Measurements from ENCODE around the gene VPS8. TPM values are rescaled to one million over a fixed set of nuclear protein-coding genes. Genes with fewer than 3 reads are reported as not detected.
"Not testable (repeated sequence)": the region's sequence is repeated elsewhere in the genome, so short reads cannot be mapped to it uniquely, and the experiment has no call there.

VPS8 gene
- total RNA-seq, 1 donor from 2014 or later = 48.2 TPM

DNA sequence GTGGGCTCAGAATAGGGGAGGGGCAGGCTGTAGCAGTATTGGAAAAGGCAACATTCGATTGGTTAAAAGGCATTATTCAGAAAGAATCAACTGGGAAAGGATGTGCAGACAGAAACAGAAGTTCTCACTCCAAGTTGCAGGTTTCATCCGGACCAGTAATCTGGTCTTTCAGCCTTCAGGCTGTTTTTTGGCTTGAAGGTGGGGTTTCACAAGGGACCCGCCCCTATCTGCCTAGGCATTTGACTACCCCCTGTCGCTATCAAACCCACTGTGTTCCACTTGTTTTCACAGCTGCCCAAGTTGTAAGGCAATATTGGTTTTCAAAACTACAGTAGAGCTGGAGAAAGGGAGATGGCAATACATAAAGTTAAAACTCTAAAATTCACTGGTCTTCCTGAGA is 96.9 kb downstream of the VPS8 start:
- DNase-seq (ENCODE audit: extremely low read depth, low read depth, low spot score) = no peak

DNA sequence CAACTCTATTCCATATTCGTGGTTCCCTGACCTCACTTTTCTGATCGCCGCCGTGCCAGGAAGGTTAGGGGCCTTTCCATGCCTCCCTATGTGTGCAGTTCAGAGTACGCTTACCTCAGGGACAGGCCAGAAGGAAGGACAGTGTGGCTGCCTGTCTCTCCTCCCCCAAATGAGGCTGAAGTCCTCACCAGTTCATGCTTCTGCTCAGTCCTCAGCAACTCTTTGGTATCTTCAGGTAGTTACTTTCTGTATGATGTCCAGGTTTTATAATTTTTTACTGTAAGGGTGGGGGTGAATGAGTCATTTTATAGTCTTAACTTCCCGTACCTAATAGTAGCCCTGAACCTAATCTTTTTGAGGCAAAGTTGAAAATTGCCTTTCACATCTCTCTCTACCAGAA is 98.7 kb downstream of the VPS8 start:
- DNase-seq (ENCODE audit: extremely low read depth, low read depth, low spot score) = no peak

DNA sequence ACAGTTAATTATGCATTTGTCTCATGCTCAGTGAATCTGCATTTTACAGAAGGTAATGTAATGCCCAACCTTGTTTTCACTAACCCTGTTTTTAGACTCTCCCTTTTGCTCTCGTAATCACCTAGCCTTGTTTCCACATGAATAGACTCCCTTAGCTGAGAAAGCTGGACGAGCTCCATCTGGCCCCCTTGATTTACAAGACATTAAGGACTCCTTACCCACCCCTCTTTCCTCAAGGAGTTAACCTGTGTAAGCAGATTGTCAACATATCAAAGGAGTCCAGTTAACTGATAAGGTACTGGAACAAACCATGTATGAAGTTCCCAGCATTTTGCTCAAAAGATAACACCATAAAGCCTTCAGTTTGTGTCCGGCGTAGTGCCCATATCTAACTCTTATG is 99.6 kb downstream of the VPS8 start:
- no peak for DNase-seq (ENCODE audit: extremely low read depth, low read depth, low spot score)

DNA sequence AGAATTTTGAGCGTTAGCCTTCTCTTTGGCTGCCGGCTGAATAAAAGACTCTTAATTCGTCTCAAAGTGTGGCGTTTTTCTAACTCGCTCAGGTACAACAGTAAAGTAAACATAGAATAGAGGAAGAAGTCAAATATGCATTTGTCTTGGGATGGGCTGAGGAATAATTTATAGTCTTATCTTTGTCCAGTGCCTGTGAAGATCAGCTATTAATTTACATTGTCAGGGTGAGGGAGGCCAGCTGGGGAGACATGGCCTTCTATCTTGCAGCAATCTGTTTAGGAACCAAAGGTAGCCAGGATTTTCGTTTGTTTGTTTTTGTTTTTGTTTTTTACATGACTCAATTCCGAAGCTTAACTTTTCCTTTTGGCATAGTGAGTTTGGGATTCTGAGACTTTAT is 100.2 kb downstream of the VPS8 start:
- DNase-seq (ENCODE audit: extremely low read depth, low read depth, low spot score) = no peak

DNA sequence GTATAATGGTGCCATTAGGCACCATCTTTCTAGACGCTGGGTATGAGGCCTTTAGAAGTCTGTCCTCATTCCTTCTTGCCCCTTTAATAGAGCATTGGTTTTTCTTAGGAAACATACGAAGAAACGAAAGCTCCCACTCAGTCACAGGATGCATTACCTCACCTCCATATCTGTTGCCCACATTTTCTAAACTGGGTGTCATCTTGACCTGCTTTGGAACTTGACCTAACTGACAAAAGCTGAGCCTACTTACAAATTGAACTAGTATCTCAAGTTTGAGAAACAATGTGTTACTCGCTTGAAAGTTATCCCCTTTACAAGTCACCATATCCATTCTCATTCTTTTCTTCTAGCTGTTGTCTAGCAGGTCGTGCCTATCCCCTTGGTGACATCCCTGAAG is 102.7 kb downstream of the VPS8 start:
- DNase-seq (ENCODE audit: extremely low read depth, low read depth, low spot score) = no peak

DNA sequence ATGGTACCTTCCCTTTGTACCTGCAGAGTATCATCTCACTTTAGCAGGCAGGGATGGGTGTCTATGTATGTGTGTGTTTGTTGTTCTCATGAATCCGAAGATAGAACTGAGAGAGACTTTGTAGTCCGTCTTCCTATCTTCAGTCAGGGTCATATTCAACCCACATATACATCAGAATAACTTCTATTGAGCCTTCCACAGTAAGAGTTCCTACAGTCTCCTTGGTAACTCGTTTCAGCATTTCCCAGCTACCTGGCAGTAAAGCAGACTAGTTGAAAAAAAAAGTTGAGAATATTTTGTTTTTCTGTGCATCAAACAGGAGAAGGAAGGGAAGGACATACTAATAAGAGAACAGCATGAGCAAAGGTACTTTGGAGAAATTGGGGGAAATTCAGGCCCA is 106.8 kb downstream of the VPS8 start:
- no peak for DNase-seq (ENCODE audit: extremely low read depth, low read depth, low spot score)

DNA sequence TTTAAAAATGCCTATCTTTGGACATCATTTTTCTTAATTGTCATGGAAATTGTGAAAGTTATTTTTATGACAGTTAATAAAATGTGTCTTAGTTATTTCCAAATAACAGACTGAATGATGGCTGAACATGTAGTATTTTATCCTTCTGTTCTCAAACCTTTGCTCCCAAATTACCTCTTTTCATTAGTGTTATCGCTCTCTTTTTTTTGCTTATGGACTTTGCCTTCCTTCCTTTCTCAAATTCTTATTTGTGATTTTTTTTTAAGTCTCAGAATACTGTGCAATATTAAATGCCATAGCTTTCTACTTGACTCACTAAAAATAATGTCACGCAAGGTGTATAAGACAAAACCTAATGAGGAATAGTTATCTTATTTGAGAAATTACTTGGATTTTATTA is 107.7 kb downstream of the VPS8 start:
- no peak for DNase-seq (ENCODE audit: extremely low read depth, low read depth, low spot score)

DNA sequence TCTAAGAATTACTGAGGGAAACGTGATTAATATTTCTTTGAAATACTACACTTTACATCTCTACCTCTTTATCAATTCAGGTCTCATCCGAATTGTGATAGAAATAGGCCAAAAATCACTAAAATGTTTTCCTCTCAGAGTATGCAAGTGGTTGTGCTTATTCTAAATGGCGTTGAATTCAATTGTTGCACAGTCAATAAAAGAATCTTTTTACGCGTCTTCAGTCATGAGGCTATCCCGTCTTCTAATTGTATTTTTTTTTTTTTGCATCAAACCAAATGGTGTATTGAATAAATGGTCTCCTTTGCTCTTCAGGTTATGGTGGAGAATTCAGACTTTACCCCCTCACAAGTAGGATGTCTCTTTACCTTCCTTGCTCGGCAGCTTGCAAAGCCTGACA is 112.6 kb downstream of the VPS8 start:
- DNase-seq (ENCODE audit: extremely low read depth, low read depth, low spot score) = no peak

DNA sequence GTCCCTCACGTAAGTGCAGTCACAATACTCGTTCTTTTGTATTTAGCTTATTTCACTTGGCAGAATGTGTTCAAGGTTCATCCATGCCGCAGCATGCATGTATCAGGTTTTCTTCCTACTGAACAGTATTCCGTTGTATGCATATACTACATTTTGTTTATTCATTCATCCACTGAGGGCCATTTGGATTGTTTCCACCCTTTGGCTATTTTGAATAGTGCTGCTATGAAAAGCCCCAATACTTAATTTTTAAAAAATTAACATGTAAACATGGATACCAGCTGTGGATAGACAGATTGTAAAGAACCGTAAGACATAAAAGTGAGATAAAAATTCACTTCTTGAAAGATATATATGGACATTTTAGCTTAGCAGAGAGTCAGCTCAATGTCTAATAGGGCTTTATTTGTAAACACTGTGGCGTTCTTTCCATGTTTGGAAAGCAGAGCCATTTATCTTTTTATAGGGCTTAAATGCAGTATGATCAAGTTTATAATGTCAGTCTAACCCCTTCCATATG is 115.9 kb downstream of the VPS8 start:
- DNase-seq (ENCODE audit: extremely low read depth, low read depth, low spot score) = no peak

DNA sequence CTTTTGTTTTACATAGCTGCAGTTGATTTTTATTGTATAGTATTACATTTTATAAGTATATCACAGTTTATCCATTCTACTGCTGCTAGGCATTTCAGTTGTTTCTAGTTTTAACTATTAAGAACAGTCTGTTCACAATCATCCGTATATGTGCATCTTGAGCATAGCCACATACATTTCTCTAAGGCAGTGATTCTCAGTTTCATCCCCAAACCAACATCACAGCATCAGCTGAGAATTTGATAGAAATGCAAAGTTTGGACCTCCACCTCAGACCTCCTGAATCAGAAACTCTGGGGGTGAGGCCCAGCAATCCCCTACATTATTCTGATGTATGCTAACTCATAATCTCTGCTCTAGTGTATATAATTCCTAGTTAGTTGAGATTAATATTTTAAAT is 120.8 kb downstream of the VPS8 start:
- DNase-seq (ENCODE audit: extremely low read depth, low read depth, low spot score) = no peak

DNA sequence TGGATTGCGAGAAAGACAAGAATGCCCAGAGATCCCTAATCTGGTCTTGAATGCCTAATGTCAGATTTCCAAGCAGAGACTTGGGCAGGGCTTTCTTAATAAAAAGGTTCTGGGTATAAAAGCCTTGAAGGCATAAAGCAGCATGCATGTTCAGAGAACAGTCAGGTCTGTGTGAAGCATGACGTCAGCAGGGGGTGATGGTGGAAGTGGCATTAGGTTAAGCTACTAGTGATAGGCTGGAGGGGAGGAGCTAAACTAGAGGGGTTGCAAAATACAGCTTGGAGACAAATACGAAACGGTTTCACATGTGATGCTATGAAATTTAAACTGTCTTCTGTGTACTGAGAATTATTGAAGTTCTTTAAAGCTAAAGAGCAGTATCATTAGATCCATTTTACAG is 125.6 kb downstream of the VPS8 start:
- no peak for DNase-seq (ENCODE audit: extremely low read depth, low read depth, low spot score)

DNA sequence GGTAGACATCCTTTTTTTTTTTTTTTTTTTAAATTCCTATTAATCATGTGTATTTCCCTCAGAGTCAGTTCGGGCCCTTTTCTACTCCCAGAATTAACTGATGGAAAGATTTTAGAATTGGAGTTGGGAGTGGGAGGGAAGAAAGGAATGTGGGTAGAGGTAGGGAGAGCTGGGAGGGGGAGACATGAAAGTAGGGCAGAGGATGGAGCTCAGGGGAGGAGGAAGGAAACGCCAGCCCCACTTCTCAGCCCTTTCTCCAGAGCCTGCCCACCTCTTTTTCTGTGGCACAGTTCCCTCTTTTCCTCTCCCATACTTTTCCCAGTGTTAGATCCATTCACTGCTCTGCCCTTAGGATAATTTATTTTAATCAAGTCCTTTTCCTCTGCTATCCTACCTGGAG is 129.4 kb downstream of the VPS8 start:
- no peak for DNase-seq (ENCODE audit: extremely low read depth, low read depth, low spot score)

DNA sequence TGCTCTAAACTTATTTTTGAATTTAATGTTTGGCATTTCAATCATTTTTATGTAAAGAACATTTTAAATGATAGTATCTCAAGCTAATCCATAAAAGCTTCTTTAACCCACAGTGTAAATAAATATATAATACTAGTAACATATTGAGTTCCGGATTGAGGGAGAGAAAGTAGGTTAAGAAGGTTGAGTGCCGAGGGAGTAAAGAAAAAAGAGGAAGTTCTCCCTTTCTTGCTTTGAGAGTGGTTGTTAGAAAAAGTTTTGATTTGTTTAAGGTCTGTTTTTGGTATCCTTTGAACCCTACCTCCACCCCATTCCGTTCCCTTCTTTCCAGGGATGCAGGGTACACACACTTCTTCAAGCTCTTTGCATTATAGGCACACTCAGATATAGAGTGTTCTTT is 130.8 kb downstream of the VPS8 start:
- DNase-seq (ENCODE audit: extremely low read depth, low read depth, low spot score) = no peak

DNA sequence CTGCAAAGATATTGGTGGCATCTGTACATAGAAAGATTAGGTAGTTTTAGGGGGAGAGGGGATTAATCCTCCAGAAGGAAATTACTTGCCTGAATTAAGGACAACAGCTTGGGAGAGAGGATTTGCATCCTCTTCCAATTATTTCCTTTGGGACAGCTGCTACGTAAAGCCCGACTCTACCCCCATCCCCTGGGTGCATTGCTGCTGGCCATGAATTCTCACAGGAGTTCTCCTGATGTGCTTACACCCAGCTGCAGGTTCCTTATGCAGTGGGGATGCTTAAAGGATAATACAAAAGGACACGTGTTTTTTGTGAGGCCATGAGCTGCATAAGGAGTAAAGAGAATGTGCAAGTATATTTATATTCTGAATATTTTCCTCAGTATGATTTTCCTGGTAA is 132.3 kb downstream of the VPS8 start:
- no peak for DNase-seq (ENCODE audit: extremely low read depth, low read depth, low spot score)

DNA sequence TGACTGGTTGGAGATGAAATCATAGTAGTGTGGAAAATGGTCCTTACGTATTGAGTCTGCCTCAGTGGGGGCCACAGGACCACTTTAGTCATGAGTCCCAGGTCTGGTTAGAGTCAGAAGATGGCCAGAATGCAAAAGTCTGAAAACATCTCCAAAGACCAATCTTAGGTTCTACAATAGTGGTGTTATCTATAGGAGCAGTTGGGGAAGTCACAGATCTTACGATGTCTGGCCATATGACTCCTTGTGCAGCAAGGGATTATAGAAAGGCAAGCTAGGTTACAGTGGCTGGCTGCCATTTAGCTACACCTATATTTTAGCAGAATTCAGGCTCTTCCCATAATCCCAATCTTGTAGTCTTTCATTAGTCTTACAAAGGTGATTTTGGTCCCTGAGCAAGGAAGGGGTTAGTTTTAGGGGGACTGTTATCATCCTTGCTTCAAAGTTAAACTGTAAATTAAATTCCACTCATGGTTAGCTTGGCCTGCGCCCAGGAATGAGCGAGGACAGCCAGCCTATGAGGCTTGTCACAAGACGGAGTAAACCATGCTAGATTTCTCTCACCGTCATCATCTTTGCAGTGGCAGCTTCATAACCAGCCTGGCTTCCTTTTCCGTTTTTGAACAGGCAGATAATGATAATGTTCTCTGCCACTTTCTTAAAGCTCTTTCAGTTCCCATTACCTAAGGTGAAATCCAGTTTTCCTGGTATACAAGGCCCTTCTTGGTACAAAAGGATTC is 134.1 kb downstream of the VPS8 start:
- DNase-seq (ENCODE audit: extremely low read depth, low read depth, low spot score) = no peak

DNA sequence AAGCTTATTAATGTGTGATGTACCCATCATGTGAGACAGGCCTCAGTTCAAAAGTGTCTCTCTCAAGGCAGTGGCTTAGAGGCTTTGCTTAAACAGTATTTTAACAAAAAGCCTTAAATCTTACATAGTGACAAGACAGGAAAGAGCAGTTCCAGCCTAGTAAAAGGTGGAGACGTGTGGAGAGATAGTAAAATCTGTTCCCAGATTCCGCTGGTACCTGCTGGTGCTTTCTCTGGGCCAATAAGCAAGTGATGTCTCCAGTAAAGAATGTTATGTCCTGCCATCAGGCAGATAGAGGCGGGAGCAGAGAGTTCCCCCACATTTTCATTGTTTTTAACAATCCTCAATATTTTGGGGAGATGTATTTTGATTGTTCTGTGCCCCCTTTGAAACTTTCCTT is 135.0 kb downstream of the VPS8 start:
- DNase-seq (ENCODE audit: extremely low read depth, low read depth, low spot score) = no peak

DNA sequence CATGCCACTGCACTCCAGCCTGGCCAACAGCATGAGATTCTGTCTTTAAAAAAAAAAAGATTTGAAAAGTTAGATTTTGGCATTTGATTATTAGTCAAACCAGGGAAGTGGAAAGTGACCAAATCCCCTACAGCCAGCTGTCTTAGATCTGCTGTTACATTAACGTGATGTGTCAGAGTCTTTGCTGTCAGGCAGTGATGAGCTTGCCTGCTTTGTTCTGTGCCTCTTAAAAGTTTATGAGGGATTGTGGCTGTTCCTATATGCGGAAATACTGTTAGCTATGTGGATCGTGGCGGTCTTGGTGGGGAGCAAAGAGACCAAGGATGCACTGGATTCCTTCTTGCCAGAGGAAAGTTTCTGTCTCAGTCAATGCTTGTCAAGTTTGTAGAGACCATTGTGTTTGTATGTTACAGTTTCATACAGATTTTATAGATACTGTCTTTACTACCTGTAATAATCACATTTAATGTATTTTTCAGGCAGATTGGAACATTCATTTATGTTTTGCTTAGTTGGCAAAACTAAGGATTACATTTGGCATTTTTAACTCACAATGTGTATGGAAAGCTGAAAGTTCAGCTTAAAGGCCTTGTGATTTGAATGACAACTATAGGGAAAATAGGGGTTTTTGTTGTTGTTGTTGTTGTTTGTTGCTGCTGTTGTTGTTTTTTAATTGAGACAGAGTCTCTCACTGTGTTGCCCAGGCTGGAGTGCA is 137.4 kb downstream of the VPS8 start:
- no peak for DNase-seq (ENCODE audit: extremely low read depth, low read depth, low spot score)

DNA sequence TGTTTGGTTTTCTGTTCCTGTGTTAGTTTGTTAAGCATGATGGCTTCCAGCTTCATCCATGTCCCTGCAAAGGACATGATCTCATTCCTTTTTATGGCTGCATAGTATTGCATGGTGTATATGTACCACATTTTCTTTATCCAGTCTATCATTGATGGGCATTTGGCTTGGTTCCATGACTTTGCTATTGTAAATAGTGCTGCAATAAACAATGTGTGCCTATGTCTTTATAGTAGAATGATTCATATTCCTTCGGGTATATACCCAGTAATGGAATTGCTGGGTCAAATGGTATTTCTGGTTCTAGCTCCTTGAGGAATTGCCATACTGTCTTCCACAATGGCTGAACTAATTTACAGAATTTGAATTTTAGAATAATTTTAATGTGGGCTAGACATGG is 138.8 kb downstream of the VPS8 start:
- not testable (repeated sequence) for DNase-seq (ENCODE audit: extremely low read depth, low read depth, low spot score)

DNA sequence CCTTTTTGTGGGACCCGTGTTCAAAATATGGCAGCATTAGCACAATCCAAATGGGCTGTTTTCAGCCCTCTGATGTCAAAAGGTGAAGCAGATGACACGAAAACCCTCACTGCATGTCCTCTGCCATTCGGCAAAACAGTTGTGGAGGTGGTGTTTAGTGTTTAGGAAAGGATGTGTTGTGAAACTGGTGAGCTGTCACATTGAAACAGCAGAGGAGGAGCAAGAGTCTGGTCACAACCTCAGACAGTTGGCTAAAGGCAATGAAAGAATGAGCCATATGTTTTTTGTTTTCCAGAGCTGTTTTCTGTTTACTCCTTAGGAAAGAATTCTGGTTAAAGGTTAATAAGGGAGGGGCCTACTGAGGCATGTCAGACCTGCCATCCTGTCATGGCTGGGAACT is 140.7 kb downstream of the VPS8 start:
- DNase-seq (ENCODE audit: extremely low read depth, low read depth, low spot score) = no peak

DNA sequence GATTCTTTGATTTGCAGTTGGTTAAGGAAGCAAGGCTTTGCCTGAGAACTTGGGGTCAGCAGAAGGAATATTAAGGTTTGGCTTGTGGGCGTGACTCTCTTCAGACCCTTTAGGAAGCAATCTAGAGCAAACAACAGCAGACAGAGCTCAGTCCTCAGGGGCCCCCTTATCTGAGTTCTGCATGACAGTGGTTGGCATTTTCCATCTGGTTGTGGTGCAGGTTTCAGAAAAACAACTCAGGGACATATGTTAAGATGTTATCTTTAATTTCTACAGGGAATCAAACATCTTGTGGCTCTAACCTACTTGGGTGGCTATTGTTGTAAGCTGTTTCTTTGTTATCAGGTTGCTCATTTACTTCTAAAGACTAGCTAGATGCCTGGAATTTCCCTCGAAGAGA is 141.4 kb downstream of the VPS8 start:
- DNase-seq (ENCODE audit: extremely low read depth, low read depth, low spot score) = no peak

DNA sequence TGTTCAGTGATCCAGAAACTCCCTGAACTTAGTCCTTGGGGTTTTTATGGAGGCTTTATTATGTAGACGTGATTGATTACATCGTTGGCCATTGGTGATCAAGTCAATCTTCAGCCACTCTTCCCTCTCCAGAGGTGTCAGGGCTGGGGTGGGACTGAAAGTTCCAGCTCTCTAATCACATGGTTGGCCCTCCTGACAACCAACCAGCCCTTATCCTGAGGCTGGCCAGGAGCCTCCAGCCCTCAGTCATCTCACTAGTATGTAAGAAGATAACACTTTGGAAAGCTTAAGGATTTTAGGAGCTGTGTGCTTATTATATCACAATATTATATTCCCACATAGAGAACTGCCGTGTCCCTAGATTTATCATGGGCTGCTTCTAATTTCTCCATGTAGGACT is 142.3 kb downstream of the VPS8 start:
- no peak for DNase-seq (ENCODE audit: extremely low read depth, low read depth, low spot score)

DNA sequence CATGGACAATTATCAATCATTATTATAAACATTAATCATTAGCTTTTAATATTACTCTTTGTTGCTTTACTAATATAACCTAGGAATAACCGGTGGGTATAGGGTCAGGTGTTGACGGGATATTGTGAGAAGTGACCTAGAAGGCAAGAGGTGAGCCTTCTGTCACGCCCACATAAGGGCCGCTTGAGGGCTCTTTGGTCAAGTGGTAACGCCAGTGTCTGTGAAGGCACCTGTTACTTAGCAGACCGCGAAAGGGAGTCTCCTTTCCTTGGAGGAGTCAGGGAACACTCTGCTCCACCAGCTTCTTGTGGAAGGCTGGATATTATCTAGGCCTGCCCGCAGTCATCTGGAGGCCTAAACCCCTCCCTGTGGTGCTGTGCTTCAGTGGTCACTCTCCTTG is 142.9 kb downstream of the VPS8 start:
- DNase-seq (ENCODE audit: extremely low read depth, low read depth, low spot score) = not testable (repeated sequence)
